ENCODE results near the gene CCDC112. TPM values are rescaled to one million over a fixed set of nuclear protein-coding genes. Genes with fewer than 3 reads are reported as not detected.

Gene CCDC112
- total and polyA plus RNA-seq, 2 experiments from 2014 or later = 18.1 to 48.2 TPM

DNA sequence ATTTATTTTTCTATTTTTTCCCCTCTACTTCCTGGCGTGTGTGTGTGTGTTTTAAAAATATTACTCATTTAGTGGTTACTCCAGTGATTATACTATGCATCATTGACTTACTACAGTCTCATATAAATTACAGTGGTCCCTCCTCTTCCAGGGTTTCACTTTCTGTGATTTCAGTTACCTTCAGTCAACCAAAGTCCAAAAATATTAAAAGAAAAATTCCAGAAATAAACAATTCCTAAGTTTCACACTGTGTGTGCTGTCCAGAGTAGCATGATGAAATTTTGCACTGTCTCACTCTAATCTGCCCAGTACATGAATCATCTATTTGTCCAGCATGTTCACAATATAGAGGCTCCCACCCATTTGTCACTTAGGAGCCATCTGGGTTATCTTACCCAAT, 47.4 kb upstream of the CCDC112 start (continued):
- TF ChIP-seq, protein P1, sequence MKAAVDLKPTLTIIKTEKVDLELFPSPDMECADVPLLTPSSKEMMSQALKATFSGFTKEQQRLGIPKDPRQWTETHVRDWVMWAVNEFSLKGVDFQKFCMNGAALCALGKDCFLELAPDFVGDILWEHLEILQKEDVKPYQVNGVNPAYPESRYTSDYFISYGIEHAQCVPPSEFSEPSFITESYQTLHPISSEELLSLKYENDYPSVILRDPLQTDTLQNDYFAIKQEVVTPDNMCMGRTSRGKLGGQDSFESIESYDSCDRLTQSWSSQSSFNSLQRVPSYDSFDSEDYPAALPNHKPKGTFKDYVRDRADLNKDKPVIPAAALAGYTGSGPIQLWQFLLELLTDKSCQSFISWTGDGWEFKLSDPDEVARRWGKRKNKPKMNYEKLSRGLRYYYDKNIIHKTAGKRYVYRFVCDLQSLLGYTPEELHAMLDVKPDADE (IDR thresholded peaks at IDR 0.05) = no peak

DNA sequence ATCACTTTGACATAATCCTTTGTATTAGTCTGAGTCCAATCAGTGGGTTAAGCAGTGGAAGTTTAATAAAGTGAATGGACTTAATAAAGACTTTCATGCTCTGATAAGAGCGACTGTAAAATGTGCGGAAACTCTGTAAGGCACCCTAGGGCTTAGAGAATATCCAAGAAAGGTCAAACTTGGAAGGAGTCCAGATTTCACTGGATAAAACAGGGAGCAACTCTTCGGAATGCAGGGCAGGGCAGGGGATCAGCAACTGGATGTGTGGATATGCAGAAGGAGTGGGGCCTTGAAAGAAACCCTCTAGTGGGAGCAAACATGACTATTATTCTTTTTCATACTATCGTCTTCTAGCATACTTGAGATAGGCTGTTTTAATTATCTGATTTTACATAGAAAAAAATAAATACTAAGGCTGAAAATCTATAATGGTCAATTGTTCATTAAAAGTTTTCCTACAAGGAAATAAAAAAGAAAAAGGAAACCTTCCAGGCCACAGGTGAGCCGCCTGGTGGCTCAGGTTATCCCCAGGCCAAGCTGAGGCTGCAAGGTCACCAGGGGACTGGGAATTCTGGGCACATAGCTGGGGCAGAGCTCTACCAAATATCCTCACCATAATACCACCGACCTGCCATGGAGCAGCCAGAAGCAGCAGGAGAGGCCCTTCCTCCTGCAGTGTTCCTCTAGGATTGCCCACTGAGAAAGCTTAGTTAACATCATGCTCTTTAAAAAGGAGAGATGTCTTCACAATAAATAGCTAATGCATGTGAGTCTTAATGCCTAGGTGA, 46.3 kb upstream of the CCDC112 start:
- no peaks in the 10 kb centered on the region for H3K9me2 ChIP-seq (ENCODE audit: insufficient read depth)
- peak; percentile 62 for ATAC-seq
- Mint-ChIP-seq H3K36me3 (ENCODE audit: low read depth) (no peaks in the 10 kb centered on the region), H3K4me3 (no peak overlapping the region), H3K27ac (peak overlapping the region; percentile 49; the same call in 1 of the 2 replicates), H3K9me3 (no peaks in the 10 kb centered on the region), H3K27me3 (ENCODE audit: insufficient read depth, low read depth, poor library complexity) (no peaks in the 10 kb centered on the region), H3K4me1 (peaks cover 6% of the 10 kb centered on the region)
- no peak overlapping the region for H3K4me3 ChIP-seq
- 0 out of 2 replicates have a peak overlapping the region, but pooled peaks have one; percentile 7 for H2AFZ ChIP-seq
- no peaks in the 10 kb centered on the region; the same call in 1 of the 2 replicates for H3K4me1 ChIP-seq (ENCODE audit: insufficient read depth)
- no peak for TF ChIP-seq CREB1 (CRISPR knock-in tag; IDR thresholded peaks at IDR 0.05; ENCODE audit: low read depth)
- TF ChIP-seq NANOG (IDR thresholded peaks at IDR 0.05; ENCODE audit: borderline replicate concordance) = no peak
- TF ChIP-seq, protein P1 (IDR thresholded peaks at IDR 0.05) = no peak
- TF ChIP-seq ZNF331 (CRISPR knock-in tag; IDR thresholded peaks at IDR 0.05; ENCODE audit: low read depth) = no peak
- TF ChIP-seq EZH2phosphoT487 (IDR thresholded peaks at IDR 0.05; ENCODE audit: unreplicated experiment) = no peak
- no peak for TF ChIP-seq JUNB (IDR thresholded peaks at IDR 0.05; ENCODE audit: unreplicated experiment)
- TF ChIP-seq EZH2 (IDR thresholded peaks at IDR 0.05; ENCODE audit: low read depth, unreplicated experiment) = no peak
- TF ChIP-seq ZNF114 (CRISPR knock-in tag; IDR thresholded peaks at IDR 0.05) = no peak
- TF ChIP-seq POLR2AphosphoS5 (IDR thresholded peaks at IDR 0.05; ENCODE audit: low read depth) = no peak
- TF ChIP-seq, protein P2, sequence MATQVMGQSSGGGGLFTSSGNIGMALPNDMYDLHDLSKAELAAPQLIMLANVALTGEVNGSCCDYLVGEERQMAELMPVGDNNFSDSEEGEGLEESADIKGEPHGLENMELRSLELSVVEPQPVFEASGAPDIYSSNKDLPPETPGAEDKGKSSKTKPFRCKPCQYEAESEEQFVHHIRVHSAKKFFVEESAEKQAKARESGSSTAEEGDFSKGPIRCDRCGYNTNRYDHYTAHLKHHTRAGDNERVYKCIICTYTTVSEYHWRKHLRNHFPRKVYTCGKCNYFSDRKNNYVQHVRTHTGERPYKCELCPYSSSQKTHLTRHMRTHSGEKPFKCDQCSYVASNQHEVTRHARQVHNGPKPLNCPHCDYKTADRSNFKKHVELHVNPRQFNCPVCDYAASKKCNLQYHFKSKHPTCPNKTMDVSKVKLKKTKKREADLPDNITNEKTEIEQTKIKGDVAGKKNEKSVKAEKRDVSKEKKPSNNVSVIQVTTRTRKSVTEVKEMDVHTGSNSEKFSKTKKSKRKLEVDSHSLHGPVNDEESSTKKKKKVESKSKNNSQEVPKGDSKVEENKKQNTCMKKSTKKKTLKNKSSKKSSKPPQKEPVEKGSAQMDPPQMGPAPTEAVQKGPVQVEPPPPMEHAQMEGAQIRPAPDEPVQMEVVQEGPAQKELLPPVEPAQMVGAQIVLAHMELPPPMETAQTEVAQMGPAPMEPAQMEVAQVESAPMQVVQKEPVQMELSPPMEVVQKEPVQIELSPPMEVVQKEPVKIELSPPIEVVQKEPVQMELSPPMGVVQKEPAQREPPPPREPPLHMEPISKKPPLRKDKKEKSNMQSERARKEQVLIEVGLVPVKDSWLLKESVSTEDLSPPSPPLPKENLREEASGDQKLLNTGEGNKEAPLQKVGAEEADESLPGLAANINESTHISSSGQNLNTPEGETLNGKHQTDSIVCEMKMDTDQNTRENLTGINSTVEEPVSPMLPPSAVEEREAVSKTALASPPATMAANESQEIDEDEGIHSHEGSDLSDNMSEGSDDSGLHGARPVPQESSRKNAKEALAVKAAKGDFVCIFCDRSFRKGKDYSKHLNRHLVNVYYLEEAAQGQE (IDR thresholded peaks at IDR 0.05; ENCODE audit: unreplicated experiment) = no peak
- TF ChIP-seq, protein P3, sequence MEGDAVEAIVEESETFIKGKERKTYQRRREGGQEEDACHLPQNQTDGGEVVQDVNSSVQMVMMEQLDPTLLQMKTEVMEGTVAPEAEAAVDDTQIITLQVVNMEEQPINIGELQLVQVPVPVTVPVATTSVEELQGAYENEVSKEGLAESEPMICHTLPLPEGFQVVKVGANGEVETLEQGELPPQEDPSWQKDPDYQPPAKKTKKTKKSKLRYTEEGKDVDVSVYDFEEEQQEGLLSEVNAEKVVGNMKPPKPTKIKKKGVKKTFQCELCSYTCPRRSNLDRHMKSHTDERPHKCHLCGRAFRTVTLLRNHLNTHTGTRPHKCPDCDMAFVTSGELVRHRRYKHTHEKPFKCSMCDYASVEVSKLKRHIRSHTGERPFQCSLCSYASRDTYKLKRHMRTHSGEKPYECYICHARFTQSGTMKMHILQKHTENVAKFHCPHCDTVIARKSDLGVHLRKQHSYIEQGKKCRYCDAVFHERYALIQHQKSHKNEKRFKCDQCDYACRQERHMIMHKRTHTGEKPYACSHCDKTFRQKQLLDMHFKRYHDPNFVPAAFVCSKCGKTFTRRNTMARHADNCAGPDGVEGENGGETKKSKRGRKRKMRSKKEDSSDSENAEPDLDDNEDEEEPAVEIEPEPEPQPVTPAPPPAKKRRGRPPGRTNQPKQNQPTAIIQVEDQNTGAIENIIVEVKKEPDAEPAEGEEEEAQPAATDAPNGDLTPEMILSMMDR (conservative IDR thresholded peaks at IDR 0.05; ENCODE audit: low read depth in 2 of 2) = no peak
- DNase-seq (ENCODE audit: low spot score) = peak; percentile 8
- no peaks in the 10 kb centered on the region for H3K79me2 ChIP-seq (replicated peaks; ENCODE audit: insufficient read depth)
- no peak overlapping the region for H3K4me2 ChIP-seq
- no peaks in the 10 kb centered on the region for H3F3A ChIP-seq (replicated peaks; ENCODE audit: low read depth)
- H3K27me3 ChIP-seq (ENCODE audit: insufficient read depth) = no peaks in the 10 kb centered on the region
- H3K36me3 ChIP-seq (ENCODE audit: insufficient read depth) = no peaks in the 10 kb centered on the region
- H3K27ac ChIP-seq (ENCODE audit: low read depth) = no peak overlapping the region
- no peaks in the 10 kb centered on the region for H4K20me1 ChIP-seq (replicated peaks; ENCODE audit: insufficient read depth)

Measured in GM23338 (cell line).